BJ (cell line): ENCODE data around the gene PLA2G4E. TPM values are rescaled to one million over a fixed set of nuclear protein-coding genes. Genes with fewer than 3 reads are reported as not detected.
A peak's percentile ranks its signal among the peaks of the same experiment; 100 is the strongest.

Experiments
- CTCF ChIA-PET: fragments of 350-600 bp; formaldehyde crosslinking; extraction: SDS; loops from one replicate; lab custom pipeline; 2021; ENCODE audit warnings: antibody characterized with exemption, inconsistent platforms; lab: Yijun Ruan, JAX
- POLR2A ChIA-PET: fragments of 300-600 bp; sonication (Branson Sonifier 250); formaldehyde crosslinking; extraction: SDS; loops from one replicate; lab custom pipeline; 2021; ENCODE audit warnings: antibody characterized with exemption; lab: Charles Lee
- DNase-seq: peaks from one replicate; pipeline ENCODE4 v3.0.0-alpha.2; 2011; ENCODE audit warnings: low read depth
- H3K27me3 ChIP-seq: 2 replicates; pipeline ENCODE4 v1.6.0; 2011; ENCODE audit warnings: low read length; ENCODE audit not compliant: control insufficient read depth, insufficient read depth
- H3K36me3 ChIP-seq: 2 replicates; pipeline ENCODE4 v1.5.1; 2011; ENCODE audit warnings: low read length; ENCODE audit not compliant: control insufficient read depth, insufficient read depth
- H3K4me3 ChIP-seq: 2 replicates; pipeline ENCODE4 v1.5.1; 2011; ENCODE audit warnings: low read depth, mild to moderate bottlenecking, control low read depth, low read length
- polyA plus RNA-seq: library from polyadenylated mRNA; depleted of rRNA; stranded (reverse); fragments of >200 nt; gene quantifications from 2 replicates; pipeline ENCODE4 v1.2.3, GENCODE V29; 2011
- TF ChIP-seq, protein P1 (sequence below): IDR thresholded peaks from 2 replicates; pipeline ENCODE4 v1.5.1; 2011; ENCODE audit warnings: low read depth, mild to moderate bottlenecking, control low read depth, inconsistent platforms, low read length, moderate library complexity; ENCODE audit not compliant: insufficient read depth

PLA2G4E gene
- polyA plus RNA-seq, 1 experiment: not detected

DNA sequence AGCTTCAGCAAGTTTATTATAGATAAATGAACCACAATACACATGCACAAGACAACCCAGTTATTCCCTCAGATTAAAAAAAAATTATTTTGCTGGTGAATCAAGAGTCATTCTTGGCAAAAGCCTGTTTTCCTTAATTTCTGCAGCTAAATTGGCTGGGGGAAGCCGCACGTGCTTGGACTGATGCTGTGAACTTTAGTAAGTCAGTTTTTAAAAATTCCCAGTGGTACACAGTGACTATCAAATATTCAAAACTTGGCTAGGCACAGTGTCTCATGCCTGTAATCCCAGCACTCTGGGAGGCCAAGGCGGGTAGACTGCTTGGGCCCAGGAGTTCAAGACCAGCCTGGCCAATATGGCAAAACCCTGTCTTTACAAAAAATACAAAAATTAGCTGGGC, 72.4 kb downstream of the PLA2G4E start:
- DNase-seq: no peak
- Histone ChIP-seq H3K4me3 (no peak overlapping the region), H3K27me3 (no peaks in the 10 kb centered on the region), H3K36me3 (no peaks in the 10 kb centered on the region; the same call in 1 of the 2 replicates)
- TF ChIP-seq, protein P1, sequence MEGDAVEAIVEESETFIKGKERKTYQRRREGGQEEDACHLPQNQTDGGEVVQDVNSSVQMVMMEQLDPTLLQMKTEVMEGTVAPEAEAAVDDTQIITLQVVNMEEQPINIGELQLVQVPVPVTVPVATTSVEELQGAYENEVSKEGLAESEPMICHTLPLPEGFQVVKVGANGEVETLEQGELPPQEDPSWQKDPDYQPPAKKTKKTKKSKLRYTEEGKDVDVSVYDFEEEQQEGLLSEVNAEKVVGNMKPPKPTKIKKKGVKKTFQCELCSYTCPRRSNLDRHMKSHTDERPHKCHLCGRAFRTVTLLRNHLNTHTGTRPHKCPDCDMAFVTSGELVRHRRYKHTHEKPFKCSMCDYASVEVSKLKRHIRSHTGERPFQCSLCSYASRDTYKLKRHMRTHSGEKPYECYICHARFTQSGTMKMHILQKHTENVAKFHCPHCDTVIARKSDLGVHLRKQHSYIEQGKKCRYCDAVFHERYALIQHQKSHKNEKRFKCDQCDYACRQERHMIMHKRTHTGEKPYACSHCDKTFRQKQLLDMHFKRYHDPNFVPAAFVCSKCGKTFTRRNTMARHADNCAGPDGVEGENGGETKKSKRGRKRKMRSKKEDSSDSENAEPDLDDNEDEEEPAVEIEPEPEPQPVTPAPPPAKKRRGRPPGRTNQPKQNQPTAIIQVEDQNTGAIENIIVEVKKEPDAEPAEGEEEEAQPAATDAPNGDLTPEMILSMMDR: no peak
- ChIA-PET CTCF (no interaction called here), POLR2A (no interaction called here)

DNA sequence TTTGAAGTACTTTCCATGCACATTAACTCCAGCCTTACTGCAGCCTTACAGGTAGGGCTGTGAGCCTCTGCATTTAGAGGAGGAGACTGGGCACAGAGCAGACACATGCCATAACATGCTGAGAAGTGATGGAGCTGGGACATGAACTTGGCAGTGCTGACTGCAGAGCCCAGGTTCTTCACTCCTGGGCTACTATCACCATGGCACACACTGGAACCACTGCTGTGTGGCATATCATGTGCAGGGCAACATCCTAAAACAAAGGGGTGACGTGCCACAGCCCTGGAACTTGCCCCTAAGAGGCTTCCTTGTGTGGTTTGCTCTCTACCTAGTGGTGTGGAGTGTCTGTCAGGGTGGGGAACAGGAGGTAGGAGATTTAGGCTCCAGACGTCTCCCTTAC, 73.9 kb downstream of the PLA2G4E start:
- Histone ChIP-seq H3K27me3 (no peaks in the 10 kb centered on the region), H3K4me3 (no peak overlapping the region), H3K36me3 (no peaks in the 10 kb centered on the region; the same call in 1 of the 2 replicates)
- ChIA-PET CTCF (no interaction called here), POLR2A (no interaction called here)
- TF ChIP-seq, protein P1: no peak
- no peak for DNase-seq

DNA sequence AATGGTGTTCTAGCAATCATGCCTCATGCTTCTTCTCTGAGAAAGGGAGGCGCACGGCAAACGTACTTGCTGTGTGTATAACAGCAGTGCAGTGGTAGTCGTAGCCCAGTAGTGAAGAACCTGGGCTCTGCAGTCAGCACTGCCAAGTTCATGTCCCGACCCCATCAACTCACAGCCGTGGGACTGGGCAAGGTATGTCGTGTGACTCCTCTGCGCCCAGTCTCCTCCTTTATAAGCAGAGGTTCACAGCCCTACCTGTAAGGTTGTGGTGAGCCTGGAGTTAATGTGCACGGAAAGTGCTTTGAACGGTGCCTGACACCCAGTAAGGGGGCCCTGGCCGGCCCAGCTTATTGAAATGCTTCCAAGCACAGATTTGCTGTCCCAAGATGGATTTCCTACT, 75.1 kb downstream of the PLA2G4E start:
- DNase-seq: no peak
- no peaks in the 10 kb centered on the region for H3K27me3 ChIP-seq
- ChIA-PET POLR2A (no interaction called here), CTCF (no interaction called here)
- H3K36me3 ChIP-seq: 0 out of 2 replicates have a peak, but pooled peaks cover 1% of the 10 kb centered on the region
- TF ChIP-seq, protein P1: no peak
- H3K4me3 ChIP-seq: no peak overlapping the region

DNA sequence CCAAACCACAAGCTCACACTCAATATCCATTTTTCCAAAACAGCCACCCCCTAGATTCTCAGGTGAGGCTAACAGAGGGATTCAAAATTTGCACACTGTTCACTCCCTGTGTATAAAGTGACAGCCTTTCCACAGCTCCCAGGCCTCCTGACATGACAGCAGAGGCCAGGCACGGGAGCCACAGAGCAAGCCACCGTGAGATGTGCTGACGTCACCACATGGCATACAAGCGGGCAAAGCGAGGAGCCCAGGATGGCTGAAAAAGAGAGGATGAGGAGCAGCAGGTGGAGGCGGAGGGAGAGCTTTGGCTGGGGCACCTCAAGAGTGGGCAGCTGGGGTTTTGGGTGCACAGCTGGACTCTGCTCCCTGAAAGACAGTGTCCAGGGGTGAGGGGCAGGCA, 75.6 kb downstream of the PLA2G4E start:
- no peak for DNase-seq
- TF ChIP-seq, protein P1: no peak
- ChIA-PET POLR2A (no interaction called here), CTCF (interaction anchor here (1.5 kb wide), 1 partner anchor 10 kb away, joined by 6 read pairs; no protein-coding TSS in a partner anchor)
- Histone ChIP-seq H3K36me3 (peaks cover 3% of the 10 kb centered on the region; the same call in 1 of the 2 replicates), H3K4me3 (no peak overlapping the region), H3K27me3 (no peaks in the 10 kb centered on the region)

DNA sequence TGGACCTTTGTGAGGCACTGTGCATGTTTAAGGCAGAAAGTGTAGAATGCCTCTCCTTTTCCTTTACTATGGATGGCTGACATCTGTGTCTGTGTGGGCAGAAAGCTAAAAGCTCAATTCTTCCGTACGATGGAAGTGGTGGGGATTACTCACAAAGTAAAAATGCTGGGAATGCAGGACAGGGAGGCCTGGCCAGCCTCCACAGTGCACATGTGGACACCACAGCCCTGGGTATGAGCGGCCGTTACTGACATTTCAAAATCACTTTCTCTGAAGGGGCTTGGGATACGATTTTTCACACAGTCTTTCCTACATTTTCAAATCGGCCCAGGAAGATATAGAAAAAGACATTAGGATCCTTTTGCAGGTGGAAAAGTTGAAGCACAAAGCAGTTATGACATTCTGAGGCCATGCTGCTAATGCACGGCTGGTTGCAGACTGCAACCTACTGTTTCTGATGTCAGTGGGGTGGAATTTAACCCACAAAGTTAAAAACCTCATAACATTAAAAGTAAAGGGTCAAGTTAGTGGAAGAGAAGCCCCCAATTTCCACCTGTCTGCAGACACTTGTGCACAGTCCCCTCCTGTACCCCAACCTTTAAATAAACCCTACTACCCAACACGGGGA, 76.4 kb downstream of the PLA2G4E start:
- TF ChIP-seq, protein P1: no peak
- POLR2A ChIA-PET: interaction anchor here (0.9 kb wide), 1 partner anchor 28 kb away, joined by 3 read pairs; the partner anchor contains the start of gene EHD4
- no peak overlapping the region; the same call in 1 of the 2 replicates for H3K4me3 ChIP-seq
- CTCF ChIA-PET: interaction anchor here (1.2 to 1.5 kb wide), 3 partner anchors 10 to 14 kb away, joined by 3 to 6 read pairs (median 3); no protein-coding TSS in a partner anchor
- DNase-seq: peak; percentile 87
- peaks cover 4% of the 10 kb centered on the region; the same call in 1 of the 2 replicates for H3K36me3 ChIP-seq
- H3K27me3 ChIP-seq: no peaks in the 10 kb centered on the region
